IPS-11a (cell line): ENCODE measurements around the gene PDK3.

Experiments
- H3K4me3 ChIP-seq: one replicate; pipeline ENCODE4 v1.5.1; 2013; ENCODE audit warnings: low read depth, low read length, control low read depth

PDK3 gene

GRCh38 chrX:24547961-24548360 is 82.9 kb downstream of the PDK3 start:
- no peak overlapping the region for H3K4me3 ChIP-seq

- H3K4me3 ChIP-seq: no peak overlapping the region
Observed at GRCh38 chrX:24550166-24550565, 85.1 kb downstream of the PDK3 start.

GRCh38 chrX:24553011-24553410 is 87.9 kb downstream of the PDK3 start:
- H3K4me3 ChIP-seq: no peak overlapping the region

GRCh38 chrX:24561121-24561520 is 96.0 kb downstream of the PDK3 start:
- no peak overlapping the region for H3K4me3 ChIP-seq

- no peak overlapping the region for H3K4me3 ChIP-seq
Observed at GRCh38 chrX:24563291-24564010, 98.4 kb downstream of the PDK3 start.

GRCh38 chrX:24566240-24566639 is 101.2 kb downstream of the PDK3 start:
- H3K4me3 ChIP-seq: no peak overlapping the region

GRCh38 chrX:24567169-24567568 is 102.1 kb downstream of the PDK3 start:
- no peak overlapping the region for H3K4me3 ChIP-seq

- H3K4me3 ChIP-seq: no peak overlapping the region
Observed at GRCh38 chrX:24574743-24575142, 109.7 kb downstream of the PDK3 start.

- H3K4me3 ChIP-seq: no peak overlapping the region
Observed at GRCh38 chrX:24575496-24575895, 110.4 kb downstream of the PDK3 start.

GRCh38 chrX:24577091-24577490 is 112.0 kb downstream of the PDK3 start:
- no peak overlapping the region for H3K4me3 ChIP-seq
